Measurements from ENCODE around the gene BMP7. TPM values are rescaled to one million over a fixed set of nuclear protein-coding genes. Genes with fewer than 3 reads are reported as not detected.

Gene BMP7
- not detected for total RNA-seq
- total RNA-seq = 0.15 to 0.35 reads per million in 2 donors

GRCh38 chr20:57266291-57267157 is at the start of gene BMP7:
Gene BMP7 (minus strand): TSS chr20:57266641. CDS start chr20:57266122, 519 bp downstream.
- ATAC-seq = no peak

GRCh38 chr20:57315976-57316480 is 49.6 kb upstream of the BMP7 start:
- DNase-seq (no peak), ATAC-seq (no peak)
- Mint-ChIP-seq H3K27me3 (peaks cover 45% of the 10 kb centered on the region), H3K27ac (no peak overlapping the region), H3K36me3 (ENCODE audit: low read depth) (no peaks in the 10 kb centered on the region), H3K4me1 (peaks cover 3% of the 10 kb centered on the region), H3K4me3 (no peak overlapping the region)
- no peaks in the 10 kb centered on the region for H3K9me3 ChIP-seq (ENCODE audit: control insufficient read depth, low read length, poor library complexity, severe bottlenecking)

More at GRCh38 chr20:57266291-57267157, at the start of gene BMP7:
- no peak within 1 kb of the TSS for H3K4me3 Mint-ChIP-seq
- H3K4me1 Mint-ChIP-seq = peaks cover 9% of the 10 kb centered on the region
- H3K36me3 Mint-ChIP-seq (ENCODE audit: low read depth) = peaks cover 4% of the 10 kb centered on the region
- peaks cover 83% of the 10 kb centered on the region for H3K27me3 Mint-ChIP-seq
- H3K9me3 ChIP-seq (ENCODE audit: control insufficient read depth, low read length, poor library complexity, severe bottlenecking) = no peaks in the 10 kb centered on the region
- DNase-seq = no peak
- H3K27ac Mint-ChIP-seq = no peak within 1 kb of the TSS

- ATAC-seq = no peak
- Mint-ChIP-seq H3K4me1 (peaks cover 3% of the 10 kb centered on the region), H3K36me3 (ENCODE audit: low read depth) (no peaks in the 10 kb centered on the region), H3K27ac (no peak overlapping the region), H3K27me3 (peaks cover 42% of the 10 kb centered on the region), H3K4me3 (no peak overlapping the region)
- no peak for DNase-seq
- no peaks in the 10 kb centered on the region for H3K9me3 ChIP-seq (ENCODE audit: control insufficient read depth, low read length, poor library complexity, severe bottlenecking)
These were observed 48.9 kb upstream of the BMP7 start for GRCh38 chr20:57315083-57315975.

DNA sequence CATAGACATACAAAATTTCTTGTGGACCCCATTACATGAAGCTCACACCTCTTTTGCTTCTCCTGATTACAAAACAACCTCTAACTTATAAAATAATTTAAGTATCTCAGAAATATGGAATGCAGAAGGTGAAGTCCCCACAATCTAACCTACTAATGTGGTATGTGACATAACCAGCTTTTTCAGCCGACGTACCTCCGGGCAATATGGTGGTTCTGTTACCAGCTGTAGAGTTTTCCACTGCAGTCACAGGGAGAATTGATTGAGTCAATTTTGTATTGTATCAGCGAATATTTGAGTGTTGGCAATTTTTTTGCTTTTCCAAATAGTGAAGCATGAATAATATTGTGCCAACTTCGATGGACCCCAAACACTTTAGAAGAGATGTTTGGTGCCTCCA is 47.5 kb upstream of the BMP7 start:
- DNase-seq (no peak), ATAC-seq (no peak)
- no peaks in the 10 kb centered on the region for H3K36me3 Mint-ChIP-seq (ENCODE audit: low read depth)
- no peak overlapping the region for H3K4me3 Mint-ChIP-seq
- H3K27me3 Mint-ChIP-seq = peaks cover 30% of the 10 kb centered on the region
- H3K27ac Mint-ChIP-seq = no peak overlapping the region
- peaks cover 3% of the 10 kb centered on the region for H3K4me1 Mint-ChIP-seq
- no peaks in the 10 kb centered on the region for H3K9me3 ChIP-seq (ENCODE audit: control insufficient read depth, low read length, poor library complexity, severe bottlenecking)

DNA sequence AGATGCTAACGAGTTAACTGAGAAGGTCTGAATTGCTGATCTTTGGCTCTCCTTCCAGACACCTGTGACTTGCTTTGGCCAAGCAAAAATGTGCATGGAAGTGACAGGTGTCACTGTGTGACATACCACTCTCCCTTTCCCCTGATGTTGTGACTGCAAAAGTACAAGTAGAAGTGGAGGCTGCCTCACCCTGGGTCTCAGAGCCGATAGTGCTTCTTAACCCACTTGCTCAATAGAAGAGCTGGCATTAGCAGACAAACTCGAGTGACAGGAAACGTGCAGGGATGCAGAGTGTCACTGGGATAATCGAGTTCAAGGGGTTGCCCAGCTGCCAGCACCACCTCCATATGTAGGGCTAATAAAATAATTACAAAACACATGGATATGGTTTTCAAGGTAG is 46.8 kb upstream of the BMP7 start:
- Mint-ChIP-seq H3K4me3 (no peak overlapping the region), H3K27ac (no peak overlapping the region), H3K36me3 (ENCODE audit: low read depth) (no peaks in the 10 kb centered on the region), H3K4me1 (peaks cover 3% of the 10 kb centered on the region), H3K27me3 (peaks cover 23% of the 10 kb centered on the region)
- ATAC-seq = no peak
- DNase-seq = no peak
- no peaks in the 10 kb centered on the region for H3K9me3 ChIP-seq (ENCODE audit: control insufficient read depth, low read length, poor library complexity, severe bottlenecking)

DNA sequence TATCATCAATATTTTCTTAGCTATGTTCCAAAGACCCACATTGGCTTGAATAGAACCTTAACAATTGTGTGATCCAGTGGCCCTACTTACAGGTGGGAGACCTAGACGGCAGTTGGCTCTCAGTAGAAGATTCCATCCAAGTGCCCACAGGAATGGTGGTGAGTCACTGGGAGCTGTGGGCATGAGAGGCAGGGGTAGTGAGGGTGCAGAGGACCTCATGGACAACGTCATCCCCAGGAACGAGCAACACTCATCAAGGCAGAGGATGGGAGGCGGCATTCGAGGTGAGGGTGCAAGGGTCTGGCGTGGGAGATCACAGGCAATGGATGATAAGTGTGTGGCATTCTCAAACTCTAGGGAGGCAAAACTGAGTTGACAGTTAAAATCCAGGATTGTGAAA is 45.7 kb upstream of the BMP7 start:
- Mint-ChIP-seq H3K4me1 (peaks cover 7% of the 10 kb centered on the region), H3K36me3 (ENCODE audit: low read depth) (peaks cover 3% of the 10 kb centered on the region), H3K27me3 (peaks cover 18% of the 10 kb centered on the region), H3K27ac (no peak overlapping the region), H3K4me3 (no peak overlapping the region)
- H3K9me3 ChIP-seq (ENCODE audit: control insufficient read depth, low read length, poor library complexity, severe bottlenecking) = no peaks in the 10 kb centered on the region
- DNase-seq (no peak), ATAC-seq (no peak)

- Mint-ChIP-seq H3K4me3 (no peak overlapping the region), H3K4me1 (peaks cover 7% of the 10 kb centered on the region), H3K27me3 (peaks cover 22% of the 10 kb centered on the region), H3K27ac (no peak overlapping the region), H3K36me3 (ENCODE audit: low read depth) (peaks cover 3% of the 10 kb centered on the region)
- ATAC-seq (no peak), DNase-seq (no peak)
- H3K9me3 ChIP-seq (ENCODE audit: control insufficient read depth, low read length, poor library complexity, severe bottlenecking) = no peaks in the 10 kb centered on the region
These were observed 44.5 kb upstream of the BMP7 start for GRCh38 chr20:57310821-57311514.

- Mint-ChIP-seq H3K36me3 (ENCODE audit: low read depth) (peaks cover 3% of the 10 kb centered on the region), H3K4me3 (no peak overlapping the region), H3K4me1 (peaks cover 4% of the 10 kb centered on the region), H3K27me3 (peaks cover 23% of the 10 kb centered on the region), H3K27ac (no peak overlapping the region)
- no peaks in the 10 kb centered on the region for H3K9me3 ChIP-seq (ENCODE audit: control insufficient read depth, low read length, poor library complexity, severe bottlenecking)
- no peak for DNase-seq
- ATAC-seq = no peak
These were observed 43.2 kb upstream of the BMP7 start for GRCh38 chr20:57309544-57310115.

DNA sequence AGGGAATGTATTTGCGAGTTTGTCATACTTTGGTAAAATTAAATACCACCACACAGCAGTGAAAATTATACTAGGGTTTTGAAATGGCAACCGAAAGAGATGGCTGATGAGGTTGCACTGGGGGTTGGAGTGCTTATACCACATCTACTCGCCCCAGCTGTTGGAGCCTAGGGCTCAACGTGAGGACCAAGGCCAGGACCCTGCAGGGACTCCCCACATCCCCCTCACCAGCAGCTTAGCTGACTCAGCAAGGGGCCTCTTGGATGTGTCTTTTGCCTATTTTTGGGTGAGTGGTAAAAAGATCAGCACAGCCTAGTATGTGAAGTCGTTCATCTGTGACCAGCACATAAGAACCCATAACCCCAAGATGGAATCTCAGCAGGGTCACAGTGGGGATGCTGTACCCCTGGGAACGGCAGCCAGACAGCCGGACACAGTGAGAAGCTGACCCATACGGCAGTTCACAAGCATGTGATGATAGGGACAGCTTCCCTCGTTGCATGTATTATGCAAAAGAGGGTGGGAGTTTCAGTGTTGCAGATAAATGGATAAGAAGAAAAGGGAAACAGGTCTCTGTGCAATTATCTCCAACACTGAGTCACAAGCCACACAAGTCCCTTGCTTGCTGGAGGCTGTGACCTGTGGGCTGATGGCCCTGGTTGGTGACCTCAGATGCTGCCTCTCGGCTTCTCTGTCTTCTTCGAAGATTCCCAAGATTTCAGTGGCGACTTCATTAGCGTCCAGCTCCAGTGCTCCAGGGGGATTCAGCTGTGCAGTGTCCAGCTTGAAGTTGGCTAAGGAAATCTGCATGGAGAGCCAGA is 42.2 kb upstream of the BMP7 start:
- H3K36me3 Mint-ChIP-seq (ENCODE audit: low read depth) = peaks cover 3% of the 10 kb centered on the region
- ATAC-seq (no peak), DNase-seq (no peak)
- H3K27ac Mint-ChIP-seq = no peak overlapping the region
- H3K9me3 ChIP-seq (ENCODE audit: control insufficient read depth, low read length, poor library complexity, severe bottlenecking) = no peaks in the 10 kb centered on the region
- H3K4me3 Mint-ChIP-seq = no peak overlapping the region
- H3K4me1 Mint-ChIP-seq = peaks cover 4% of the 10 kb centered on the region
- H3K27me3 Mint-ChIP-seq = peaks cover 25% of the 10 kb centered on the region

DNA sequence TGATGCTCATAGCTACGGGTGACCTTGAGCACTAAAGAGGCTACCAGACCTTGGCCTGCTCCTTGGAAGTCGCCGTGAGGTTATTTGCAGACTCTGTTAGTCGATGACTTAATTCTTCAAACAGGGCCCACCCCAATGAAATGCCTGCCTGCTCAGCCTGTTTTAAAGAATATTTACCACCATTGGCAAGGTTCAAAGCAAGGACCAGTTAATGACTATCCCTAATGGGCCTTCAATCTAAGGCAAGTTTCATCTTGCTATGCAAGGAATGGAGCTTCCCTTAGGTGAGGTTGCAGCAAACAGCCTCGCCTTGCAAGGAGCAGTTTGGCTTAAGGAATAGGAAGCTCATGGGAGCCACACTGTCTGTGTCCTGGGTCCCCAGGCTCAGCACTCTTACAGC is 40.3 kb upstream of the BMP7 start:
- no peak overlapping the region for H3K4me3 Mint-ChIP-seq

GRCh38 chr20:57301026-57301425 is 34.6 kb upstream of the BMP7 start:
- no peaks in the 10 kb centered on the region for H3K4me1 Mint-ChIP-seq
- H3K36me3 Mint-ChIP-seq (ENCODE audit: low read depth) = no peaks in the 10 kb centered on the region
- no peak for DNase-seq
- ATAC-seq = no peak
- peaks cover 47% of the 10 kb centered on the region for H3K27me3 Mint-ChIP-seq
- H3K4me3 Mint-ChIP-seq = no peak overlapping the region
- no peak overlapping the region for H3K27ac Mint-ChIP-seq
- H3K9me3 ChIP-seq (ENCODE audit: control insufficient read depth, low read length, poor library complexity, severe bottlenecking) = no peaks in the 10 kb centered on the region

More for the DNA sequence above, 40.3 kb upstream of the BMP7 start:
- ATAC-seq (no peak), DNase-seq (no peak)
- H3K9me3 ChIP-seq (ENCODE audit: control insufficient read depth, low read length, poor library complexity, severe bottlenecking) = no peaks in the 10 kb centered on the region
- Mint-ChIP-seq H3K4me1 (peaks cover 4% of the 10 kb centered on the region), H3K27ac (no peak overlapping the region), H3K36me3 (ENCODE audit: low read depth) (peaks cover 3% of the 10 kb centered on the region), H3K27me3 (peaks cover 37% of the 10 kb centered on the region)

DNA sequence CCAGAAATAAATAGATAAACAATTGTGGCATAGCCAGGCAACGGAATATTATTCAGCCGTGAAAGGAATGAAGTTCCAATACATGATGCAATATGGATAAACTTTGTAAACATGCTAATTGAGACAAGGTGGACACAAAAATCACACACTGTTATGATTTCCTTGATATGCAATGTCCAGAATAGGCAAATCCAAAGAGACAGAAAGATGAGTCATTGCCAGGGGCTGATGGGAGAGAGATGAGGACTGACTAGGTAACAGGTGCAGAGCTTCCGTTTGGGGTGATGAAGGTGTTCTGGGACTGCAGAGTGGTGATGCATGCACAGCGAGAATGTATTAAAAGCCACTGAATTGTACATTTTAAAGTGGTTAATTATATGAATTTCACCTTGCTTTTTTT is 32.0 kb upstream of the BMP7 start:
- DNase-seq (no peak), ATAC-seq (no peak)
- no peaks in the 10 kb centered on the region for H3K36me3 Mint-ChIP-seq (ENCODE audit: low read depth)
- H3K27ac Mint-ChIP-seq = no peak overlapping the region
- peaks cover 36% of the 10 kb centered on the region for H3K27me3 Mint-ChIP-seq
- H3K9me3 ChIP-seq (ENCODE audit: control insufficient read depth, low read length, poor library complexity, severe bottlenecking) = no peaks in the 10 kb centered on the region
- no peak overlapping the region for H3K4me3 Mint-ChIP-seq
- no peaks in the 10 kb centered on the region for H3K4me1 Mint-ChIP-seq

Data from T-helper 17 cell (primary cell).